Fibroblast of pulmonary artery (primary cell): ENCODE measurements around the gene PCDH9.

Experiments
- DNase-seq: peaks from one replicate; pipeline ENCODE4 v3.0.0-alpha.2; 2010; ENCODE audit warnings: low read depth
- H3K4me3 ChIP-seq: replicated peaks from 2 replicates; pipeline ENCODE4 v1.5.1; 2011; ENCODE audit warnings: low read depth, mild to moderate bottlenecking, control low read depth, low read length, moderate library complexity
- TF ChIP-seq, protein P1 (sequence below): IDR thresholded peaks from 2 replicates; pipeline ENCODE4 v1.5.1; 2011; ENCODE audit warnings: mild to moderate bottlenecking, control low read depth, low read length, inconsistent platforms; ENCODE audit errors: missing control alignments

The PCDH9 gene

DNA sequence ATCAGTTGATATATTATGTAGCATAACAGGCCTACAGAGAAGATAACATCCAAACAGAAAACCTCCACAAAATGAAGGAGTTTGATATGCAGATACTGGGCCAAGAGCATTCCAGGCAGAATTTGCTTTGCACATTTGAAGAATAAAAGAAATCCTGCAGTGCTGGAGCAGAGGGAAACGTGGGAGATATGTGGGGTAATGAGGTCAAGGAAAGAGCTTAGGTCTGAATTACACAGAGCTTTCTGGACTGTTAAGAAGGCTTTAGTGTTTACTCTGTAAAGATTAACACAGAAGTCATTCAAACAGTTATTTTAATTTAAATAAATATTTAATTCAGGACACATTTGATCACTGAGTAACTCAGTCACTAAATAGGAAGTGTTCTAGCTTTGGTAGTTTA, 692.7 kb downstream of the PCDH9 start:
- H3K4me3 ChIP-seq = no peak overlapping the region
- no peak for DNase-seq
- TF ChIP-seq, protein P1, sequence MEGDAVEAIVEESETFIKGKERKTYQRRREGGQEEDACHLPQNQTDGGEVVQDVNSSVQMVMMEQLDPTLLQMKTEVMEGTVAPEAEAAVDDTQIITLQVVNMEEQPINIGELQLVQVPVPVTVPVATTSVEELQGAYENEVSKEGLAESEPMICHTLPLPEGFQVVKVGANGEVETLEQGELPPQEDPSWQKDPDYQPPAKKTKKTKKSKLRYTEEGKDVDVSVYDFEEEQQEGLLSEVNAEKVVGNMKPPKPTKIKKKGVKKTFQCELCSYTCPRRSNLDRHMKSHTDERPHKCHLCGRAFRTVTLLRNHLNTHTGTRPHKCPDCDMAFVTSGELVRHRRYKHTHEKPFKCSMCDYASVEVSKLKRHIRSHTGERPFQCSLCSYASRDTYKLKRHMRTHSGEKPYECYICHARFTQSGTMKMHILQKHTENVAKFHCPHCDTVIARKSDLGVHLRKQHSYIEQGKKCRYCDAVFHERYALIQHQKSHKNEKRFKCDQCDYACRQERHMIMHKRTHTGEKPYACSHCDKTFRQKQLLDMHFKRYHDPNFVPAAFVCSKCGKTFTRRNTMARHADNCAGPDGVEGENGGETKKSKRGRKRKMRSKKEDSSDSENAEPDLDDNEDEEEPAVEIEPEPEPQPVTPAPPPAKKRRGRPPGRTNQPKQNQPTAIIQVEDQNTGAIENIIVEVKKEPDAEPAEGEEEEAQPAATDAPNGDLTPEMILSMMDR = no peak

DNA sequence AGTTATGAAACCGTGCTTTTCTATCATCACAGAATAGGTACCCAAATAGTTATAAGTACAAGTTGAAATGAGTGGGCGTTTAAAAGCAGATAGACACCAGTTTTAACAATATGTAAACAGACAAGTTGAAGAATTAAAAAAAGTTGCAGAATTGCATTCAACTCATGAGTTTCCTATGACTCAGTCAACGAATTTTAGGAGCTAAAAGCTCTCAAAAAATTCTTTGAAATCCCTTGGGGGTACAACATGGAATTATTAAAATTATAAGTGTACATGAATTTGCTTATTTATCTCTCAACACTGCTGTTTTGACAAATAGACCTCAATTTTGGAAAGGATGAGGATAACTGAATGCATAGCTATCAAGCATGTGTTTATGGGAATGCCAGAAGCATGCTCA, 693.4 kb downstream of the PCDH9 start:
- no peak for DNase-seq
- H3K4me3 ChIP-seq = no peak overlapping the region
- TF ChIP-seq, protein P1 = no peak

DNA sequence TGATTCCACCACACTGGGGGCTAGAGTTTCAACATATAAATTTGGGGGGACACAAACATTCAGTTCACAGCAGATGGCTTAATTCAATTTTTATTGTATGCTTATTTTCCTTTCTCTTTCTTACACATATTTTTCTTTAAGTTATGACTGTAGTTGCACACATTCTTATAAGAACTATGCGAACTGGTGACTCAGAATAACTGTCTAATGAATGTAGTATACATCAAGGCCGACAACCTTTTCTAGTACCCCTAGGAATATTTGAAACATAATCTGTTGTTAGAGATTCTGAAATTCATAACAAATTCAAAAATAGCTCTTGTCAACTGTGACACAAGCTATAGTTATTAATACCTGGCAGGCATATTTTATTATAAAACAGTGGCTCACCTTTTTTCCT, 695.6 kb downstream of the PCDH9 start:
- TF ChIP-seq, protein P1 = no peak
- DNase-seq = peak; percentile 22
- no peak overlapping the region for H3K4me3 ChIP-seq

DNA sequence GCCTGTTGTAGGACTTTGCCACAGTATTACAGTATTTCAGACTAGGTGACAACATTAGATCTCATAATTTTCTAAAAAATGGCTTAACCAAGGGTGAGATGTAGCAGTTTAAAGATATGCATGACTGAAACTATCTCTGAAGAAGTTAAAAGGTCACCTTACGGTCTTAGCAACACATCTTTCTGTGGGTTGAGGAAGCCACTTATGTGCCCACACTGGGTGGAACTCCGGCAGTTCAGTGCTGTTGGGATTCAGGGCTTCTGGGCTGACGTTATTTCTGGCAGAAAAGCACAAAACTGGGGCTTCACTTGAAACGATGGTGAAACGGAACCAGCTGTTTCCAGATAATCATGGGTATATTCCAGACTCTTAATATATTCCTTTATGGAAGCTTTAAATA, 697.3 kb downstream of the PCDH9 start:
- no peak overlapping the region for H3K4me3 ChIP-seq
- TF ChIP-seq, protein P1 = no peak
- DNase-seq = no peak

DNA sequence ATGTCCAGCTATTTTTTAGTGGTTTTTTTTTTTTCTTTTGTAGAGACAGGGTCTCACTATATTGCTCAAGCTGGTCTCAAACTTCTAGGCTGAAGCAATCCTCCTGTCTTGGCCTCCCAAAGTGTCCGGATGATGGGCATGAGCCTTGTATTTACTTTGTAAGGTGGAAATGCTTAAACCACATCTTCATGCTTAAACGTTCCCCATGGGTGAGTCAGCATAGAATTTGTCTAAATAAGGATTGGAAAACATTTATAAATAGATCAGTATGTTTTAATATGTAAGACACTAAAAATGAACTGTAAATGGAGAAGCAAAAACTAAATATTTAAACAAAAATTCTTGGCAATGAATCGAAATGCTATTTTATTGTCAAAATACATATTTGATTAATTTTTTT, 698.0 kb downstream of the PCDH9 start:
- TF ChIP-seq, protein P1 = no peak
- H3K4me3 ChIP-seq = no peak overlapping the region
- DNase-seq = peak; percentile 66

DNA sequence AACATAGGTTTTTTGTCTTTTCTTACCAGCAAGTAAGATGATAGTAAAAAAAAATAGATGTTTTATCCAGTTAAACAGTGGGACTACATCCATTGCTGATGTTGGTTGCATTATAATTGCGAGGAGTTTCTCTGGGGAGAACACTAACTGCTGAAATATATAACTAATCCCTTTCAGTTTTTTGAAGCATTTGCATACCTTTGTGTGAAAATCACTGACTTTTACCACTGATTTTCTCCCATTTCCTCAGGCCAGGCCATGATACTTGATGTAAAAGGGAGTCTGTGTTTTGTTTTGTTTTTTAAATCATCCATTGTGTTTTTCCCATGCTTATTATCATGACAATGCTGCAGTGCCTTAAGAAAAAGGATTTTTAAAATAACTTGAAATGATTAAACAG, 699.5 kb downstream of the PCDH9 start:
- DNase-seq = no peak
- H3K4me3 ChIP-seq = no peak overlapping the region
- TF ChIP-seq, protein P1 = no peak

DNA sequence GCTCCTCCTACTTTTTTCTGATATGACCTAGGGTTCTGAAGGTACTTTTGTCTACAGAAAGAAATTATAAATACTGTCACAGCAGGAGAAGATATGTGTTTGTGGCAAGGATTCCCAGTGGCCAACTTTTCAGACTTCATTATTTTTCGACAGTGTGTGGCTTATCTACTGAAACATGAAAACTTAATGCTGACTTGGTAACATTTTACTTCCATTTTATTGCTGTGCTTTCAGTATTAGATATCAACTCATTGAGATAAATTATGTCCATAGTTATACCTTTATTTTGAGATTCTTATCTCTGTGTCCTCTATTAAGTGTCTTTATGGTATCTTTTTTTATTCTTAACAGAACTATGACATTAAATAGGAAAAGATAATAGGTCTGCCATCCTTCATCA, 700.0 kb downstream of the PCDH9 start:
- no peak for DNase-seq
- no peak overlapping the region for H3K4me3 ChIP-seq
- TF ChIP-seq, protein P1 = no peak
